IMR-90 (cell line): ENCODE results near the gene ARHGEF33. TPM values are rescaled to one million over a fixed set of nuclear protein-coding genes. Genes with fewer than 3 reads are reported as not detected.

ENCODE experiments used
- ATAC-seq: fragments of 200-7000 bp; cut with Tn5 transposase; 2 replicates; pipeline ENCODE4 v1.9.1; 2020; ENCODE audit warnings: low read depth, mild to moderate bottlenecking, moderate library complexity
- BruUV-seq: library from RNA; stranded (reverse); fragments of 400-500 nt; replicated peaks from 2 replicates; lab custom pipeline; 2021; lab: Mats Ljungman, UMichigan
- CTCF ChIA-PET: fragments of 300-600 bp; formaldehyde crosslinking; extraction: SDS; loops from one replicate; lab custom pipeline; 2021; ENCODE audit warnings: antibody characterized with exemption; lab: Yijun Ruan, JAX
- POLR2A ChIA-PET: fragments of 300-600 bp; sonication (Branson Sonifier 250); formaldehyde crosslinking; loops from one replicate; lab custom pipeline; 2022; ENCODE audit warnings: antibody characterized with exemption; ENCODE audit not compliant: unreplicated experiment; lab: Charles Lee
- DNase-seq: peaks from one replicate; pipeline ENCODE4 v3.0.0; 2013
- H2AFZ ChIP-seq: replicated peaks from 2 replicates; pipeline ENCODE3; 2013; ENCODE audit warnings: low read length, mild to moderate bottlenecking; ENCODE audit not compliant: poor library complexity
- H2AK5ac ChIP-seq: 2 replicates; pipeline ENCODE4 v1.6.1; 2013; ENCODE audit warnings: low read depth, low read length, inconsistent platforms
- H2AK9ac ChIP-seq: replicated peaks from 2 replicates; pipeline ENCODE3; 2013; ENCODE audit warnings: mild to moderate bottlenecking, low read depth, low read length, moderate library complexity; ENCODE audit not compliant: poor library complexity
- H2BK120ac ChIP-seq: 2 replicates; pipeline ENCODE4 v1.6.1; 2013; ENCODE audit warnings: low read depth, low read length, inconsistent platforms
- H2BK15ac ChIP-seq: 3 replicates; pipeline ENCODE4 v1.6.1; 2013; ENCODE audit warnings: low read depth, low read length, inconsistent platforms
- H2BK20ac ChIP-seq: 2 replicates; pipeline ENCODE4 v1.6.1; 2013; ENCODE audit warnings: low read depth, mild to moderate bottlenecking, inconsistent platforms, low read length, moderate library complexity
- H2BK5ac ChIP-seq: 2 replicates; pipeline ENCODE4 v1.6.1; 2013; ENCODE audit warnings: mild to moderate bottlenecking, low read depth, low read length, inconsistent platforms; ENCODE audit not compliant: poor library complexity, severe bottlenecking
- H3K14ac ChIP-seq: replicated peaks from 2 replicates; pipeline ENCODE4 v1.6.1; 2013; ENCODE audit warnings: low read depth, low read length, inconsistent platforms
- H3K18ac ChIP-seq: 2 replicates; pipeline ENCODE4 v1.6.1; 2013; ENCODE audit warnings: low read depth, low read length, control low read depth
- H3K23ac ChIP-seq: 2 replicates; pipeline ENCODE4 v1.6.1; 2013; ENCODE audit warnings: low read depth, low read length, inconsistent platforms
- H3K27ac ChIP-seq: 2 replicates; pipeline ENCODE4 v1.5.1; 2013; ENCODE audit warnings: mild to moderate bottlenecking, control low read depth, low read length; ENCODE audit not compliant: insufficient read depth
- H3K27me3 ChIP-seq: 2 replicates; pipeline ENCODE4 v1.6.1; 2013; ENCODE audit warnings: low read length; ENCODE audit not compliant: control insufficient read depth, insufficient read depth
- H3K36me3 ChIP-seq: 2 replicates; pipeline ENCODE4 v1.6.1; 2013; ENCODE audit warnings: low read length, mixed read lengths; ENCODE audit not compliant: control insufficient read depth, insufficient read depth
- H3K4ac ChIP-seq: 2 replicates; pipeline ENCODE4 v1.6.1; 2013; ENCODE audit warnings: low read depth, low read length, inconsistent platforms
- H3K4me1 ChIP-seq: 2 replicates; pipeline ENCODE4 v1.6.1; 2013; ENCODE audit warnings: low read length, mixed read lengths; ENCODE audit not compliant: control insufficient read depth, insufficient read depth
- H3K4me2 ChIP-seq: 2 replicates; pipeline ENCODE4 v1.6.1; 2013; ENCODE audit warnings: low read depth, mild to moderate bottlenecking, control low read depth, low read length, moderate library complexity
- H3K4me3 ChIP-seq: 2 replicates; pipeline ENCODE4 v1.5.1; 2013; ENCODE audit warnings: low read depth, mild to moderate bottlenecking, control low read depth, low read length, moderate library complexity; ENCODE audit not compliant: insufficient read depth
- H3K56ac ChIP-seq: 2 replicates; pipeline ENCODE4 v1.6.1; 2013; ENCODE audit warnings: low read length, inconsistent platforms; ENCODE audit not compliant: insufficient read depth; ENCODE audit errors: extremely low read depth
- H3K79me1 ChIP-seq, 2 experiments: 2 replicates each; pipeline ENCODE4 v1.6.1; 2013; ENCODE audit warnings: low read length in 2 of 2, inconsistent platforms in 1 of 2, low read depth in 1 of 2
- H3K9ac ChIP-seq: 2 replicates; pipeline ENCODE4 v1.6.1; 2013; ENCODE audit warnings: low read depth, low read length, control low read depth
- H3K9me1 ChIP-seq: 2 replicates; pipeline ENCODE4 v1.6.1; 2013; ENCODE audit warnings: low read length, inconsistent platforms; ENCODE audit not compliant: insufficient read depth
- H3K9me3 ChIP-seq: 2 replicates; pipeline ENCODE4 v1.6.1; 2013; ENCODE audit warnings: low read length; ENCODE audit not compliant: control insufficient read depth, insufficient read depth
- H4K20me1 ChIP-seq: 2 replicates; pipeline ENCODE4 v1.6.1; 2013; ENCODE audit warnings: low read length, inconsistent platforms; ENCODE audit not compliant: insufficient read depth
- H4K5ac ChIP-seq: 2 replicates; pipeline ENCODE4 v1.6.1; 2013; ENCODE audit warnings: mild to moderate bottlenecking, low read depth, low read length, control low read depth
- H4K8ac ChIP-seq, 2 experiments: 2 replicates each; pipeline ENCODE4 v1.6.1; 2013; ENCODE audit warnings: low read depth in 2 of 2, low read length in 2 of 2, control low read depth in 1 of 2, inconsistent platforms in 1 of 2
- H4K91ac ChIP-seq: 2 replicates; pipeline ENCODE4 v1.6.1; 2013; ENCODE audit warnings: low read depth, low read length, inconsistent platforms; ENCODE audit not compliant: insufficient read depth
- BHLHE40 ChIP-seq: fragments of 150-350 bp; IDR thresholded peaks from 2 replicates; pipeline ENCODE4 v1.6.1; 2016; ENCODE audit warnings: mild to moderate bottlenecking, low read depth, low read length
- CEBPB ChIP-seq: IDR thresholded peaks from 2 replicates; pipeline ENCODE4 v1.6.1; 2012; ENCODE audit warnings: low read depth, low read length, improper control_type of control experiment
- CHD1 ChIP-seq: IDR thresholded peaks from 2 replicates; pipeline ENCODE4 v1.6.1; 2012; ENCODE audit warnings: low read depth, low read length, improper control_type of control experiment
- FOS ChIP-seq: fragments of 150-350 bp; IDR thresholded peaks from 2 replicates; pipeline ENCODE4 v1.6.1; 2016; ENCODE audit warnings: low read depth, low read length
- MAFK ChIP-seq: IDR thresholded peaks from 2 replicates; pipeline ENCODE4 v1.6.1; 2012; ENCODE audit warnings: low read depth, low read length, improper control_type of control experiment
- MAZ ChIP-seq: IDR thresholded peaks from 2 replicates; pipeline ENCODE4 v1.6.1; 2012; ENCODE audit warnings: low read depth, mild to moderate bottlenecking, low read length, improper control_type of control experiment, moderate library complexity, borderline replicate concordance
- MXI1 ChIP-seq: IDR thresholded peaks from 2 replicates; pipeline ENCODE4 v1.6.1; 2012; ENCODE audit warnings: low read depth, mild to moderate bottlenecking, low read length, moderate library complexity, borderline replicate concordance
- NFE2L2 ChIP-seq: fragments of 150-350 bp; IDR thresholded peaks from 2 replicates; pipeline ENCODE4 v1.6.1; 2016; ENCODE audit warnings: low read depth, mild to moderate bottlenecking, low read length
- POLR2A ChIP-seq: IDR thresholded peaks from 2 replicates; pipeline ENCODE4 v1.6.1; 2012; ENCODE audit warnings: mild to moderate bottlenecking, low read depth, low read length
- RAD21 ChIP-seq: IDR thresholded peaks from 2 replicates; pipeline ENCODE4 v1.6.1; 2012; ENCODE audit warnings: low read length, improper control_type of control experiment
- RCOR1 ChIP-seq: IDR thresholded peaks from 2 replicates; pipeline ENCODE4 v1.6.1; 2012; ENCODE audit warnings: mild to moderate bottlenecking, low read length, improper control_type of control experiment; ENCODE audit not compliant: insufficient replicate concordance
- RFX5 ChIP-seq: IDR thresholded peaks from 2 replicates; pipeline ENCODE4 v1.8.0; 2012; ENCODE audit warnings: low read depth, mild to moderate bottlenecking, low read length, moderate library complexity
- SMC3 ChIP-seq: fragments of 150-350 bp; IDR thresholded peaks from 2 replicates; pipeline ENCODE4 v1.6.1; 2016; ENCODE audit warnings: low read depth, mild to moderate bottlenecking, antibody characterized with exemption, low read length, moderate library complexity
- WGBS, 2 experiments: methylation state at CpG; one replicate each; pipeline versions ENCODE4 v1.1.5 to v1.1.7; 2013; ENCODE audit warnings: missing lambda C conversion rate in 2 of 2; ENCODE audit not compliant: insufficient read length in 1 of 2; ENCODE audit errors: extremely low coverage in 2 of 2; 5-methylcytosine and 5-hydroxymethylcytosine counted together
- dilution Hi-C: fragments of 300-500 bp; cut with HindIII; formaldehyde crosslinking; loops from one replicate; pipeline ENCODE4 v1.14.3; 2018; ENCODE audit warnings: low sequenced_read_pairs; ENCODE audit not compliant: unreplicated experiment
- in situ Hi-C: fragments of 300-500 bp; cut with MboI; formaldehyde crosslinking; loops from 3 replicates; pipeline ENCODE4 v1.14.3; 2019; ENCODE audit warnings: low sequenced_read_pairs, inconsistent platforms, mixed read lengths
- intact Hi-C: fragments of 100-400 bp; cut with micrococcal nuclease; formaldehyde crosslinking; loops from 2 replicates; pipeline ENCODE4 v1.10.0; 2022
- polyA plus RNA-seq, 3 experiments: library from polyadenylated mRNA; depleted of rRNA; stranded (reverse); fragments of >200 nt; gene quantifications; 2 replicates each; pipeline ENCODE4 v1.2.3, GENCODE V29; 2012; ENCODE audit warnings: low replicate concordance in 1 of 3
- total RNA-seq: library from RNA; depleted of rRNA; stranded (reverse); fragments of >200 nt; gene quantifications from 2 replicates; pipeline ENCODE4 v1.2.3, GENCODE V29; 2012
- TF ChIP-seq, protein P1 (sequence below): fragments of 150-350 bp; IDR thresholded peaks from 2 replicates; pipeline ENCODE4 v1.6.1; 2017; ENCODE audit warnings: mild to moderate bottlenecking, antibody characterized with exemption, low read length, low read depth
- TF ChIP-seq, protein P2 (sequence below): conservative IDR thresholded peaks from 2 replicates; pipeline ENCODE4 v1.5.1; 2012; ENCODE audit warnings: mild to moderate bottlenecking, low read depth, low read length, improper control_type of control experiment
- TF ChIP-seq, protein P3 (sequence below): fragments of 150-350 bp; IDR thresholded peaks from 2 replicates; pipeline ENCODE4 v1.6.1; 2016; ENCODE audit warnings: low read depth, mild to moderate bottlenecking, low read length, moderate library complexity, borderline replicate concordance

Gene ARHGEF33
- total and polyA plus RNA-seq, 2 of the 4 experiments (the other 2 are of a cell fraction) = 0.18 to 0.21 TPM

DNA sequence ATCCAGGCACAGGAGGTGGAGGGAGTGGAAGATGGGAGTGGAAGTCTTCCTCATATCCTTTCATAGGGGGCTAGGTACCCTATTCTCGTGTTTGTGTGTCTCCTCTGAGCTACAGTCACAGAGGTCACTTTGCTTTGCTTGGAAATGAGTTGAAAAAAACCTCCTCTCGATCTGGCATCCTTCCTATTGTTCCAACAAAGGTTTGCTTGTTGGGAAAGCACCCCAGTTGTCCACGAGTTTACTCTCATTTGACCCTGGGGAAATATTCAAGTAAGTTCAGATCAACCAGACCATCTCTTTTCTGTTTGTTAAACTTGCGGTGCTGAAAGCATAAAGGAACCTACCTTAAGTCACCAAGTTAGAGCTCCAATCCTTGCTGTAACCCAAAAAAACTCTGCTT is 59.3 kb downstream of the ARHGEF33 start:
- Histone ChIP-seq H4K20me1 (0 out of 2 replicates have a peak, but pooled peaks cover 4% of the 10 kb centered on the region), H3K9ac (no peak overlapping the region), H3K27me3 (peaks cover 3% of the 10 kb centered on the region), H3K23ac (no peak overlapping the region), H3K27ac (no peak overlapping the region), H2BK15ac (no peak overlapping the region), H4K8ac (no peak overlapping the region), H3K4me1 (0 out of 2 replicates have a peak, but pooled peaks cover 2% of the 10 kb centered on the region), H2BK5ac (no peak overlapping the region), H3K9me3 (no peaks in the 10 kb centered on the region), H2AK9ac (no peak overlapping the region), H3K4me2 (no peak overlapping the region), H3K4ac (no peak overlapping the region), H4K91ac (no peak overlapping the region), H2AK5ac (no peak overlapping the region), H3K14ac (no peak overlapping the region), H3K36me3 (no peaks in the 10 kb centered on the region), H3K79me1 (no peaks in the 10 kb centered on the region), H2BK20ac (no peak overlapping the region), H3K9me1 (no peaks in the 10 kb centered on the region), H2AFZ (no peak overlapping the region), H2BK120ac (no peak overlapping the region), H3K18ac (no peak overlapping the region), H3K56ac (no peak overlapping the region), H4K5ac (no peak overlapping the region), H3K4me3 (no peak overlapping the region)
- no peak for DNase-seq
- no peak for TF ChIP-seq BHLHE40
- TF ChIP-seq, protein P1, sequence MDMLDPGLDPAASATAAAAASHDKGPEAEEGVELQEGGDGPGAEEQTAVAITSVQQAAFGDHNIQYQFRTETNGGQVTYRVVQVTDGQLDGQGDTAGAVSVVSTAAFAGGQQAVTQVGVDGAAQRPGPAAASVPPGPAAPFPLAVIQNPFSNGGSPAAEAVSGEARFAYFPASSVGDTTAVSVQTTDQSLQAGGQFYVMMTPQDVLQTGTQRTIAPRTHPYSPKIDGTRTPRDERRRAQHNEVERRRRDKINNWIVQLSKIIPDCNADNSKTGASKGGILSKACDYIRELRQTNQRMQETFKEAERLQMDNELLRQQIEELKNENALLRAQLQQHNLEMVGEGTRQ = no peak
- TF ChIP-seq POLR2A = no peak
- TF ChIP-seq MXI1 = no peak
- TF ChIP-seq, protein P2, sequence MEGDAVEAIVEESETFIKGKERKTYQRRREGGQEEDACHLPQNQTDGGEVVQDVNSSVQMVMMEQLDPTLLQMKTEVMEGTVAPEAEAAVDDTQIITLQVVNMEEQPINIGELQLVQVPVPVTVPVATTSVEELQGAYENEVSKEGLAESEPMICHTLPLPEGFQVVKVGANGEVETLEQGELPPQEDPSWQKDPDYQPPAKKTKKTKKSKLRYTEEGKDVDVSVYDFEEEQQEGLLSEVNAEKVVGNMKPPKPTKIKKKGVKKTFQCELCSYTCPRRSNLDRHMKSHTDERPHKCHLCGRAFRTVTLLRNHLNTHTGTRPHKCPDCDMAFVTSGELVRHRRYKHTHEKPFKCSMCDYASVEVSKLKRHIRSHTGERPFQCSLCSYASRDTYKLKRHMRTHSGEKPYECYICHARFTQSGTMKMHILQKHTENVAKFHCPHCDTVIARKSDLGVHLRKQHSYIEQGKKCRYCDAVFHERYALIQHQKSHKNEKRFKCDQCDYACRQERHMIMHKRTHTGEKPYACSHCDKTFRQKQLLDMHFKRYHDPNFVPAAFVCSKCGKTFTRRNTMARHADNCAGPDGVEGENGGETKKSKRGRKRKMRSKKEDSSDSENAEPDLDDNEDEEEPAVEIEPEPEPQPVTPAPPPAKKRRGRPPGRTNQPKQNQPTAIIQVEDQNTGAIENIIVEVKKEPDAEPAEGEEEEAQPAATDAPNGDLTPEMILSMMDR = no peak
- TF ChIP-seq MAFK = no peak
- TF ChIP-seq CEBPB = no peak
- no peak for TF ChIP-seq RAD21
- no peak for TF ChIP-seq RFX5
- no peak for TF ChIP-seq FOS
- no peak for TF ChIP-seq RCOR1
- no peak for TF ChIP-seq CHD1
- TF ChIP-seq, protein P3, sequence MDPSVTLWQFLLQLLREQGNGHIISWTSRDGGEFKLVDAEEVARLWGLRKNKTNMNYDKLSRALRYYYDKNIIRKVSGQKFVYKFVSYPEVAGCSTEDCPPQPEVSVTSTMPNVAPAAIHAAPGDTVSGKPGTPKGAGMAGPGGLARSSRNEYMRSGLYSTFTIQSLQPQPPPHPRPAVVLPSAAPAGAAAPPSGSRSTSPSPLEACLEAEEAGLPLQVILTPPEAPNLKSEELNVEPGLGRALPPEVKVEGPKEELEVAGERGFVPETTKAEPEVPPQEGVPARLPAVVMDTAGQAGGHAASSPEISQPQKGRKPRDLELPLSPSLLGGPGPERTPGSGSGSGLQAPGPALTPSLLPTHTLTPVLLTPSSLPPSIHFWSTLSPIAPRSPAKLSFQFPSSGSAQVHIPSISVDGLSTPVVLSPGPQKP = no peak
- TF ChIP-seq SMC3 = no peak
- no peak for TF ChIP-seq MAZ
- TF ChIP-seq NFE2L2 = no peak
- no peak for ATAC-seq
- in situ Hi-C loops (loop anchor here (10.0 kb wide), 1 partner anchor 276 kb away; no protein-coding TSS in a partner anchor), intact Hi-C loops (no loop called here), dilution Hi-C loops (no loop called here)
- ChIA-PET CTCF (no interaction called here), POLR2A (no interaction called here)
- WGBS, 2 experiments = no CpG with 5 or more reads among the region's 4 CpGs
- no TSS peak for BruUV-seq
